Stimulated activated CD8-positive, alpha-beta memory T cell treated with anti-CD3 and anti-CD28 coated beads, Interleukin-15, amount 100 ng/mL, for 4 hours (primary cell): ENCODE measurements around the gene JUNB.
A peak's percentile ranks its signal among the peaks of the same experiment; 100 is the strongest.
"Not testable (repeated sequence)": the region's sequence is repeated elsewhere in the genome, so short reads cannot be mapped to it uniquely, and the experiment has no call there.

Experiments
- DNase-seq, 2 donors: peaks; one replicate each; pipeline ENCODE4 v3.0.0-alpha.2; 2020; ENCODE audit warnings: low read depth in 2 of 2

JUNB gene

DNA sequence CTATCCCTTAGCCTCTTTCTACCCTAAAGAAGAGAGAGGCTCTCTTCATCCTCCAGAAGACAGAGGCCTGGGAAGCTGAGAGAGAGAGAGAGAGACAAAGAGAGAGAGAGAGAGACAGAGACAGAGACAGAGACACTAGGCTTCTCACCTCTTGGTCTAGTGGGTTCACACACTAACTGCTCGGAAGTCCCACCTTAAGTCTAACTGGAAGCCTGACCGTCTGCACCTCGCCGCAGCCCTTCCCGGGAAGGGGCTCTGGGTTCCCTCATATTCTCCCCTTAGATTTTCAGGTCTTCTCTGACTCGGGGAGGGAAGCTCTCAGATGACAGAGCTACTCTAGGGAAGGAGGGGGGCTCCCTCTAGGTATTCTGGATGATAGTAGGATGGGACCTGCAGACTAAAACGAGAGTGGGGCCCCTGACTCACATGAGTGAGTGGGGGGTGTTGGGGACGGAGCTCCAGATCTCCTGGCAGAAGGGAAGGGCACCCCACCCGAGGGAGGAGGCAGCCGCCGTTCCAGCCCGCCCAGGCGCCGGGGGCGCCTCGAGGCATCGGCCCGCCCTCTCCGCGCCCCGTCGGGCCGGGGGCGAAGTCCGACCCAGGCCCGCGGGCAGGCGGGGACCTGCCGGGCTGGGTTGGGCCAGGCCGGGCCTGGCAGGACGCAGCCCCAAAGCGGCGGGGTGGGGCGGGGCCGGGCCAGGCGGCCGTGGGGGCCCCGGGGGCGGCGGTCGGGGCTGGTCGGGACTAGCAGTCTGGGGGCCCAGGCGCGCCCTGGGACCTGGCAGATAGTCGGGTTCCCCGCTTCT is 2.0 kb upstream of the JUNB start:
- no peak for DNase-seq

- peak; percentile 75 to 85 for DNase-seq
Measured at GRCh38 chr19:12789904-12790619, 1.2 kb upstream of the JUNB start.

DNA sequence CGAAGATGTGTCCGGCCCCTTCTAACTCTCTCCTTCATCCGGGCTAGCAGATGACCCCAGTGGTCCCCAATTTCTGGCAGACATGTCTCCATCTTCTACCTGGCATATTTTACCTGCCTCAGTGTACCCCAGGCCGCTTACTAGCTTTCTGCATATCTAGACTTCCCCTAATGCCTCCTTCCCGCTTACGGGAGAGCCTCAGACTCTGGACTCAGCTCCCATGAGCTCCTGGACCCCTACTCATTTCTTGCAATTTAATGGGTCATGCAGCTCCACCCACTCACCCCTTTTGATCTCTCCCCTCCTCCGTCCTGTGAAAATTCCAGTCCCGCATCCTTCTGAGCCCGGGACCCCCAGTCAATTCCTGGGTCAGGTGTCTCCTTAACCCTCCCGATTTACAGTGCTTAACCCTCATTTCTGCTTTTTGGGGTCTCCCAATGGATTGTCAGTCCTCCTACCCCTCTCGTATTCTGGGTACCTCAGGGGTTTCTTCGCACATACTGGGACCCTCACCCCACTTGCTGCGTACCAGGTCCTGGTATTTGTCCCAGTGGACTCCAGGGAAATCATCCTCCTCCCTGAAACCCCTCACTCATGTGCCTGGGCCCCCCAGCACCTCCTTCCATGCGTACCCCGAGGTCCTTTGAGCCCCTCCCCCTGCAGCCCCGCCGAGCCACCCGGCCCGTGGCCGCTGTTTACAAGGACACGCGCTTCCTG is 500 bp upstream of the JUNB start:
- DNase-seq = no peak

DNA sequence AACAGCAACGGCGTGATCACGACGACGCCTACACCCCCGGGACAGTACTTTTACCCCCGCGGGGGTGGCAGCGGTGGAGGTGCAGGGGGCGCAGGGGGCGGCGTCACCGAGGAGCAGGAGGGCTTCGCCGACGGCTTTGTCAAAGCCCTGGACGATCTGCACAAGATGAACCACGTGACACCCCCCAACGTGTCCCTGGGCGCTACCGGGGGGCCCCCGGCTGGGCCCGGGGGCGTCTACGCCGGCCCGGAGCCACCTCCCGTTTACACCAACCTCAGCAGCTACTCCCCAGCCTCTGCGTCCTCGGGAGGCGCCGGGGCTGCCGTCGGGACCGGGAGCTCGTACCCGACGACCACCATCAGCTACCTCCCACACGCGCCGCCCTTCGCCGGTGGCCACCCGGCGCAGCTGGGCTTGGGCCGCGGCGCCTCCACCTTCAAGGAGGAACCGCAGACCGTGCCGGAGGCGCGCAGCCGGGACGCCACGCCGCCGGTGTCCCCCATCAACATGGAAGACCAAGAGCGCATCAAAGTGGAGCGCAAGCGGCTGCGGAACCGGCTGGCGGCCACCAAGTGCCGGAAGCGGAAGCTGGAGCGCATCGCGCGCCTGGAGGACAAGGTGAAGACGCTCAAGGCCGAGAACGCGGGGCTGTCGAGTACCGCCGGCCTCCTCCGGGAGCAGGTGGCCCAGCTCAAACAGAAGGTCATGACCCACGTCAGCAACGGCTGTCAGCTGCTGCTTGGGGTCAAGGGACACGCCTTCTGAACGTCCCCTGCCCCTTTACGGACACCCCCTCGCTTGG is 966 bp downstream of the JUNB start:
- DNase-seq = peak; percentile 71 to 74

DNA sequence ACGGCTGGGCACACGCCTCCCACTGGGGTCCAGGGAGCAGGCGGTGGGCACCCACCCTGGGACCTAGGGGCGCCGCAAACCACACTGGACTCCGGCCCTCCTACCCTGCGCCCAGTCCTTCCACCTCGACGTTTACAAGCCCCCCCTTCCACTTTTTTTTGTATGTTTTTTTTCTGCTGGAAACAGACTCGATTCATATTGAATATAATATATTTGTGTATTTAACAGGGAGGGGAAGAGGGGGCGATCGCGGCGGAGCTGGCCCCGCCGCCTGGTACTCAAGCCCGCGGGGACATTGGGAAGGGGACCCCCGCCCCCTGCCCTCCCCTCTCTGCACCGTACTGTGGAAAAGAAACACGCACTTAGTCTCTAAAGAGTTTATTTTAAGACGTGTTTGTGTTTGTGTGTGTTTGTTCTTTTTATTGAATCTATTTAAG is 1.6 kb downstream of the JUNB start:
- DNase-seq = no peak

DNA sequence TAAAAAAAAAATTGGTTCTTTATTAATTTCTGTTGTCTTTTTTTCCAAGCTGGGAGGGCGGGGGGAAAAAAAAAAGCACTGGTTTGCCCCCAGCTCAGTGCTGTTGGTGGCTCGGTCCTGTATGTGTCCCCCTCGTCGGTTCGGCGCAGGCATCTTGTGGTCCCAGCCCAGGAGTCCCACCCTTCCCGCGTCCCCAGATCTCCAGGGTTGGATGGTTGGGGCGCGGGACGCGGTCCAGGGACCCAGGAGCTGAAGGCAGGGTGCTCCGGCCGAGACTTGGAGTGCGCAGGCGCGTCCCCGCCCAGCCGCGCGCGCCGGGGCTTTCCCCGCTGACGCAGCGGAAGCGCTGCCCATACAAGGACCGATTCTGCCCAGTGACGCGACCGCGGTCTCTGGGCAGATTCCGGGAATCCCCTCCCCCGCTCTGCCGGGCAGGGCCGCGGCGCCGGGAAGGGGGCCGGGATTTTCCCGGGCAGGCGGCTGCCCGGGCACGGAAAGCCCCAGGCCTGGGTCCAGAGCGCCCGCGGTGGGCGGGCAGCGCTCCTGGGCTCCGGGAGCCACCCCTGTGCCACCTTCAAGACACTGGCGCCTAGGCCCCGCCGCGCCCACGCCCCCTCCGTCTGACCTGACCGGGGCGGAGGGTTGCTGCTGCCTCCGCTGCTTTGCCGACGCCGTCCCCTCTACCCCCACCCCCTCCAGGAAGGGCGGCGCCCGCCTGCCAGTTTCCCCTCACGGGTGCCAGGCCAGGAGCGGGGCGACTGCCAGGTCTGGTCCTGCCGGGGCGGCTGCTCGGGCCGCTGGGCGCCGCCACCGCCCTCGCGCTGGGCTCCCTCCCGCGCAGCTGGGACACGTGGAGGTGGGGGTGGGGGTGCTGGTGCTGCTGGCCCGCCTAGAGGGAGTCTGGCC is 2.3 kb downstream of the JUNB start:
- peak; percentile 90 to 94 for DNase-seq

DNA sequence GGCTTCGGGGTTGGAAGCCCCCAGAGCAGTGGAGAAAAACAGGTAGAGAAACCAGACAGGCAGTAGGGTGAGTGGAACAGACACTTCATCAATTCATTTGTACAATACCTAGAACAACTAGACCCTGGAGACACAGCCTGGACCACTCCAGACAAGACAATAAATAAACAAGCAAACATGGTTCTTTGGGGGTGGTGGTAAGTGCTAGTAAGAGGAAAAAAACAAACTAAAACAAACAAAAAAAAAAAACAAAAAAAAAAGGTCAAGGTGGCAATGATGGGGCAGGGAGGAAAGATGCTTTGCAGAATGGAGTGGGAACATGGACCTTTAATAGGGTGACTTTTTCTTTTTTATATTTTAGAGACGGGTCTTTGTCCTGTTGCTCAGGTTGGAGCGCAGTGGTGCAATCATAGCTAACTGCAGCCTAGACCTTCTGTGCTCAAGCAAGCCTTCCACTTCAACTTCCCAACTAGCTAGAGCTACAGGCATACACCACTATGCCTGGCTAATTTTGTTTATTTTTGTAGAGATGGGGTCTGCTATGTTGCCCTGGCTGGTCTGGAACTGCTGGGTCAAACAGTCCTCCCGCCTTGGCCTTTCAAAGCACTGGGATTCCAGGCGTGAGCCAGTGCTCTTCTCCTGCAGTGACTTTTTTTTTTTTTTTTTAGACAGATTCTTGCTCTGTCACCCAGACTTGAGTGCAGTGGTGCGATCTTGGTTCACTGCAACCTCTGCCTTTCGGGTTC is 3.1 kb downstream of the JUNB start:
- DNase-seq = no peak

DNA sequence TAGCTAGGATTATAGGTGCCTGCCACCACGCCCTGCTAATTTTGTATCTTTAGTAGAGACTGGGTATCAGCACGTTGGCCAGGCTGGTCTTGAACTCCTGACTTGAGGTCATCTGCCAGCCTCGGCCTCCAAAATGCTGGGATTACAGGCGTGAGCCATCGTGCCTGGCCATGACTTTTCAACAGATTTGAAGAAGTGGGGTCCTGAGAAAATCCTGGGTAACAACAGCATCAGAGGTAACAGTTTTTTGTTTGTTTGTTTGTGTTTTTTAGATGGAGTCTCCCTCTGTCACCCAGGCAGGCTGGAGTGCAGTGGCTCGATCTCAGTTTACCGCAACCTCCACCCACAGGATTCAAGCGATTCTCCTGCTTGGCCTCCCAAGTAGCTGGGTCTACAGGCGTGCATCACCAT is 3.7 kb downstream of the JUNB start:
- no peak for DNase-seq

GRCh38 chr19:12796146-12797071 is 5.1 kb downstream of the JUNB start:
- DNase-seq = peak in 1 of 2 donors; percentile 50

DNA sequence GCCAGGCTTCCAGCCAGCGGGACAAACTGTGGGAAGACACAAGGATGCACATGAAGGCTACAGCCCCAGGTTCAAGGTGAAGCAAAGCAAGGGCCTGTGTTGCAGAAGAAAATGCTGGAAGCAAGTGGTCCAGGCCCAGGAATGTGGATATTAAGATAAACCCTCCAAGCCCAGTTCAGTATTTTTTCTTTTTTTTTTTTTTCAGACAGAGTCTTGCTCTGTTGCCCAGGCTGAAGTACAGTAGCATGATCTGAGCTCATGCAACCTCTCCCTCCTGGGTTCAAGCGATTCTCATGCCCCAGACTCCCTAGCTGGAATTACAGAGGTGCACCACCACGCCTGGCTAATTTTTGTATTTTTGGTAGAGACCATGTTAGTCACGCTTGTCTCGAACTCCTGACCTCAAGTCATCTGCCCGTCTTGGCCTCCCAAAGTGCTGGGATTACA is 5.9 kb downstream of the JUNB start:
- no peak for DNase-seq

DNA sequence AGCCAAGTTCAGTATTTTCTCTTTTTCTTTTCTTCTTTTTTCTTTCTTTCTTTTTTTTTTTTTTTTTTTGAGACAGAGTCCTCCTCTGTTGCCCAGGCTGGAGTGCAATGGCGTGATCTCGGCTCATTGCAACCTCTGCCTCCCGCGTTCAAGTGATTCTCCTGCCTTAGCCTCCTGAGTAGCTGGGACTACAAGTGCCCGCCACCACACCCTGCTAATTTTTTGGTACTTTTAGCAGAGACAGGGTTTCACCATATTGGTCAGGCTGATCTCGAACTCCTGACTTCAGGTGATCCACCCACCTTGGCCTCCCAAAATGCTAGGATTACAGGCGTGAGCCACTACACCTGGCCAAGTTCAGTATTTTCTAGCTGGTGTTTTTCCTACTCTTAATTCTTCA is 6.3 kb downstream of the JUNB start:
- DNase-seq = not testable (repeated sequence)

DNA sequence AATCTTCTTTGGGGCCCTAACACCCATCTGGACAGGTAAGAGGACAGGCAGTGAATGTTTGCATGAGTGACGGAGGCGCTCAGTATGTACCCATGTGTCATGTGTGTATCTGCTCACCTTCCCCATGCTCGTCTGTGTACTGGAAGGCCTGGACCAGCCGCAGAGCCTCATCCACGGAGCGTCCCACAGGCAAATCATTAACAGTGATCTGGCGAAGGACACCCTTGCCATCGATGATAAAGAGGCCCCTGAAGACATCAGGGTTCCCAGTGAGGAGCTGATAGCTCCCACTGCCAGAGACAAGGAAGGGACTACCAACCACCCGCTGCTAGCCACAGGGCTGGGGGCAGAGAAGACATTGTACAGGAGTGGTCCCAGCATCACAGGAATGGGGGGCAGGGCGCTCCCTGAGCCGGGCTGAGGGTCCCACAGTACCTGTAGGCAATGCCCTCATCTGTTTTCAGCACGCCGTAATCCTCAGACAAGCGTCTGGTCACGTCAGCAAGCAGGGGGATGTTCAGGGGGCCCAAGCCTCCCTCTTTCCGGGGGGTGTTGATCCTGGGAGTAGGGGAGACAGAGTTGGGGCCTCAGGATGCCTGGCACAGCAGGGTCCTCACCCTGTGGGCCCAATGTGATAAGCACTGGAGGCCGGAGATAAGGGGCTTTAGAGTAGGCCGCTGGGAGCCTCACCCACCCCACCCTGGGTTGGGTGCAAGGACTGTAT is 8.6 kb downstream of the JUNB start:
- DNase-seq = no peak

- DNase-seq = no peak
Measured at GRCh38 chr19:12800466-12800770, 9.1 kb downstream of the JUNB start.

DNA sequence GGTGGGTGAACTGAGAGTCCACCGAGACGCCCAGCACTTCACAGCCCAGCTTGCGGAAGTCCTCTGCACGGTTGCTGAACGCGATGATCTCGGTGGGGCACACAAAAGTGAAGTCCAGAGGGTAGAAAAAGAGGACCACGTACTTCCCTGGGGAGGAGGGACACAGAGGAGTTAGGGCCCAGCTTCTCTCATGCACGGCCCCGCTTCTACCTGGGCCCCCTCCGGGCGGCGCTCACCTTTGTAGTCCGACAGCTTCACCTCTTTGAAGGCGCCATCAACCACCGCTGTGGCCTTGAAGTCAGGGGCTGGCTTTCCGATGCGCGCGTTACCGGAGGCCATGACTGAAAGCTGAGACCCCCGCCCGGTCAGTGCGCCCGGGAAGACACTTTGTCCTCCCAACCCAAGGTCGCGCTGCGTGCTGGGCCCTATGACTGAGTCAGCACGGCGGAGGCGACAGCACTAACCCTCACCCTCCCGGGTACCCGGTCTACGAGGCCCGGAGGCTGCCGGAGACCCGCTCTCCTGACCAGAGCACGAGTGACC is 9.7 kb downstream of the JUNB start:
- DNase-seq = no peak

GRCh38 chr19:12801466-12802266 is 10.4 kb downstream of the JUNB start, which contains the start of the genes PRDX2 and THSD8:
PRDX2 (minus strand) TSS chr19:12801800; CDS start chr19:12801261, 539 bp downstream.
THSD8 (plus strand) TSS chr19:12802069; CDS start chr19:12802072, 3 bp downstream.
- no peak for DNase-seq

DNA sequence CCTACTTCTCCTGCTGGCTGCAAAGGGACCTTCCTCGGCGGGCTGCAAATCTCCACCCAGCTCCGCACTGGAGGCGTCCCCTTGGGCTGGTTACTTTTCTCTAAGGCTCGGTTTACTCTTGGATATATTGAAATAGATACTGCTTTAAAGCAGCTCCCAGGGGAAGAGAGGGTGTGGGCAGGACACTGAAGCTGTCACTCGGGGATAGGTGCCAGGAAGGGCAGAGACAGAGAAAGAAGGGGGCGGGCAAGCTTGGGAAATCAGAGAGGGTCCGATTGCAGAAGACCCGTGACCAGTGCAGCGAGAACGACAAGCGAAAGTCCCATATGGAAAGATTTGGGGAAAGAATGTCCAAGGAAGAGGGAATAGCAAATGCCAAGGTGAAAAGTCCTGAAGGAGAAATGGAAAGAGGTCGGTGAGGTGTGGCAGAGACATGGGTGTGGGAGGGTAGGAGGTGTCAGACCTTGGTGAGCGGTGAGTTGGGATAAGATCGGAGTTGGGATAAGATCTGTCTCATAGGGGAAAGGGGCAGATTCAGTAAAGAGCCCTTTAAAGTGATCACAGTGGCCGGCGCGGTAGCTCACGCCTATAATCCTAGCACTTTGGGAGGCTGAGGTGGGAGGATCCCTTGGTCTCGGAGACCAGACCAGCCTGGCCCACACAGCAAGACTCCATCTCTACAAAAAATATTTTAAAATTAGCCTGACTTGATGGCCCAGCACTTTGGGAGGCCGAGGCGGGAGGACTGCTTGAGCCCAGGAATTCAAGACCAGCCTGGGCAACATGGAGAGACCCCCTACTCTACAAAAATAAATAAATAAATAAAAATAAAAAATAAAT is 11.2 kb downstream of the JUNB start:
- DNase-seq = no peak
